AG08396 (cell line): ENCODE measurements around the gene BLVRB.
"Not testable (repeated sequence)": the region's sequence is repeated elsewhere in the genome, so short reads cannot be mapped to it uniquely, and the experiment has no call there.

ENCODE experiments used
- DNase-seq: peaks from one replicate; pipeline ENCODE4 v3.0.0; 2012; ENCODE audit warnings: low spot score, mixed read lengths

The BLVRB gene

DNA sequence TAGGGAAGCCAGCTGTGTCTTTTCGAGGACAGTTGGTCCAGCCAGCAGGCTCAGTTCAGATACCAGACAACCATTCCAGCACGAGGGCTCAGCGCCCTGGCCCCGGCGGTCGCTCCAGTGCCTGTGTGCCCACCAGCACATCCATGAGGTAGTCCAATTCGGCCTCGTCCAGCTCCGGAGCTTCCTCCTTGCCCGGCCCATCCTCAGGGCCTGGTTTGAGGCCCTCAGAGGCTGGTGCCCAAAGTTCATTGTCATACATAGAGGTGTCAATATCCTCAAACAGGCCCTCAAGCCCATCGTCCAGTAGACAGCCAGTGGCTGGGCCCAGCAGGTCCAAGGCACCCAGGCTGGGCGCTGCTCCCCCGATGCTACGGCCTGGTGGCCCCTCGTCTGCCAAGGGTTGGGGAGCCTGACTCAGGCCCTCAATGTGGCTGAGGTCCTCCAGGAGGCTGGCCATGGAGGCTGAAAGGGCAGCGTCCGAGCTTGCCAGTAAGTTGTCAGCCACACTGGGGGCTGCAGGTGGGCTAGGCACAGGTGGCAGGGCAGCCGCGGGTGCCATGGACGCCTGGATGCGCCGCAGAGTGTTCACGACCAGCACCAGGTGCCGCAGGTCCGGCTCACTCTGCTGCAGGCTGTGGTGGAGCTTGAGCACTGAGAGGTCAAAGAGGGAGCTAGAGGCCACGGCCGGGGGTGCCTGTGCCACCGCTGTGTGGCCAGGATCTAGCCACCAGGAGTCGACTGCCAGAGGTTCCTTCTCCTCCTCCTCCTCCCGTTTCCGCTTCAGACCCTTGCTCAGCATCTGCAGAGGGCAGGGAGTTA lies 42.6 kb downstream of the BLVRB start:
- no peak for DNase-seq

DNA sequence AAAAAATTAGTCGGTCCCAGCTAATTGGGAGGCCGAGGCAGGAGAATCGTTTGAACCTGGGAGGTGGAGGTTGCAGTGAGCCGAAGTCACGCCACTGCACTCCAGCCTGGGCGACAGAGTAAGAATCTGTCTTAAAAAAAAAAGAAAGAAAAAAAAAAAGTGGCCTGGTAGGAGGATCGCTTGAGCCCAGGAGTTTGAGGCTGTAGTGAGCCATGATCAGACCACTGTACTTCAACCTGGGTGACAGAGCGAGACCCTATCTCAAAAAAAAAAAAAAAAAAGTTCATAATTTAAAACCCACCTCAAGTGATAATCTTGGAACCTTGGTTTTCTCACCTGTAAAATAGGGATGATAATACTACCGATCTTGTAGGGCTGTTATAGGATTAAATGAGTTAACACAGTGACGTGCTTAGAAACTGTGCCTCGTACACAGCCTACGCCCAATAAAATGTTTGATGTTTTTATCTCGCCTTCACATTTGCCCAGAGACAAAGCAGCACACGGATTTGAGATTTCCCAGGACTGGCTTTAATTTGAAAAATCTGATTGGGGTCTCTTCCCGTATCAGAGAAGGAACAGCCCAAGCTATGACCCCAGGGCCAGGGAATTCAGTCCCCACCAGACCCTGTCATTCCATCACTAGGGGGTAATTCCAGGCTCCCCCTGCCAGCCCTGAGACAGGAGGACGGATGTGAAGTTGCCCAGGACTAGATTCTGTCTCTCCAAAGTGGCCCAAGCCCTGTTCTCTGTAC lies 43.4 kb downstream of the BLVRB start:
- DNase-seq: no peak

DNA sequence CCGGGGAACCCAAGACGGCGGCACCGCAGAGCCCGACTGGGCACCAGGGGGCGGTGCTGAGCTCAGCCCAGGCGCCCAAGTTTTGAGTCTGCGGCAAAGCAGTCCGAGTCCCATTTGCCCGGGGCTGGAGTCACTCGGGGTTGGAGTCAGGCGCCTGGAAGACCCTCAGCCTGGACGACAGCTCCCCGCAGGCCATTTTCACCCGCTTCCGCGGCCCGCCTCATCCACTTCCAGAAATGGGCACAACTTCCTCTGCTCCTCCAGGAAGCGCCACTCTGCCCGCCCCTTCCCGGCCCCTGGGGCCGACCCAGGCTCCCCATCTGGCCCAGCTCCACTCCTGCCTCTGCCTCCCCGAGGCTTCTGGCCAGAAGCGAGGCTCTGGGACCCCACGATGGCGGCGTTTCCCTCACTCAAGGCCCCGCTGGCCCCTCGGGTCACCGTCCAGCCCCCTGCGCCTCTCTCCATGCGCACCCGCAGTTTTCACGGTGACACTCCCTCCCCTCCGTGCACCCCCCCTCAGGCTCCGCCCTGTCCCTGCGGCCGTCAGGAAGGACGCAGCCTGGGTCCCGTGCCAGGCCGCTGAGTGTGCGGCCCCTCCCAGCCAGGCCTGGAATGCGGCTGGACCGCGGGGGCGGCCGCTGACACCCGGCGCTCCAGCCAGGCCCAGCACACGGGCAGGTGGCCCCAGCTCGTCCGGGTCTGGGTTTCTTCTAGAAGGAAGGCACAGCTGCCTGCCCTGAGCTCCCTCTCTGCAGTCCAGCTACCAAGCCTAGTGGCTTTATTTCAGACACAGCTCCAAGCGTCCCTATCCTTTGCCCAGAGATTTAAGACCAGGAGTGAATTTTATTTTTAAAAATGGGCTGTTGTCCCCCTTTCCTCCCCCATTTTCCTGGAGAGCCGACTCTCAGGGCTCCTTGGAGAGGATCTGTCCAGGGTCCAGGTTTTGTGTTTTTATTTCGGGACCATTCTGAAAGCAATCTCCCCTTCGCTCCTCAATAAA lies 44.5 kb downstream of the BLVRB start:
- DNase-seq: peak; percentile 95

DNA sequence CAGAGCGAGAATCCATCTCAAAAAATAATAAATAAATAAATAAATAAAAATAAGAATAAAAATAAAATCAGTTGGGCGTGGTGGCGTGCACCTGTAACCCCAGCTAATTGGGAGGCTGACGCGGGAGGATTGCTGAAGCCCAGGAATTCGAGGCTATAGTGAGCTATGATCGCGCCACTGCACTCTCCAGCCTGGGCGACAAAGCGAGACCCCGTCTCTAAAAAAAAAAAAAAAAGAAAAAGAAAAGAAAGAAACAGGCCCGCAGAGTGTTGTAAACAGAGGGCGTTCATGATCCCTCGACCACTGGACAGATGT lies 45.1 kb downstream of the BLVRB start:
- no peak for DNase-seq

DNA sequence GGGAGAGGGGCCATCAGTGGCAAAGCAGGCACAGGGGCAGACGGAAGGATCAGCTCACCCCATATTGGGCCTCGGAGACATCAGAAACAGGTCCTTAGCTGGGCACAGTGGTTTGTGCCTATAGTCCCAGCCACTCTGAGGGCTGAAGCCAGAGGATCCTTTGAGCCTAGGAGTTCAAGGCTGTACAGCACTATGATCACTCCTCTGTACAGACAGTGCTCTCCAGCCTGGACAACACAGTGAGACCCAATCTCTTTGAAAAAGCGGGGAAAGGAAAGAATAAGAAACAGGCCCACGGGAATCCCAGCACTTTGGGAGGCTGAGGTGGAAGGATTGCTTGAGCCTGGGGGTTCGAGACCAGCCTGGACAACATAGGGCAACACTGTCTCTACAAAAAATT lies 45.8 kb downstream of the BLVRB start:
- no peak for DNase-seq

DNA sequence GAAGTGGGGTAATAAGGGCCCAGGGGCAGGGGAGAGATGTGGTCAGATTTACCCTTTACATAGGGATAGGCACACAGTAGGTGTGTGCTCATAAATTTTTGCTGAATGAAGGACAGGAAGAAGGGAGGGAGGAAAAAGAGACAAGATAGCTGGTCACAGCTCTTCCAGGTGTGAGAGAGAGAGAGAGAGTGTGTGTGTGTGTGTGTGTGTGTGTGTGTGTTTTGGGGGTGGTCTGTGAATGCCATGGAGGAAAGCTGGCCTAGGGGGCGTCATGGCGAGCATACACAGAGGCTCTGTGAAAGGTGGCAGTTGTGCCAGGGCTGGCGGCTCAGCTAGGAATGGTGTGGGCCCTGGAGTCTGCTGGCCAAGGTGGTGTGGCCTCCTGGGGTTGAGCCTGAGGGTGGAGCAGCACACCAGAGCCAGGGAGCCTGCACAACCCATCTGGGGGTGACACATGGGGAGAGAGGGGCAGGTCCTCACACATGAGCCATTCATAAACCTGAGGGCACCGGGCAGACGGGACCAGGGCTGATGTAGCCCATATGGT lies 46.4 kb downstream of the BLVRB start:
- DNase-seq: no peak

DNA sequence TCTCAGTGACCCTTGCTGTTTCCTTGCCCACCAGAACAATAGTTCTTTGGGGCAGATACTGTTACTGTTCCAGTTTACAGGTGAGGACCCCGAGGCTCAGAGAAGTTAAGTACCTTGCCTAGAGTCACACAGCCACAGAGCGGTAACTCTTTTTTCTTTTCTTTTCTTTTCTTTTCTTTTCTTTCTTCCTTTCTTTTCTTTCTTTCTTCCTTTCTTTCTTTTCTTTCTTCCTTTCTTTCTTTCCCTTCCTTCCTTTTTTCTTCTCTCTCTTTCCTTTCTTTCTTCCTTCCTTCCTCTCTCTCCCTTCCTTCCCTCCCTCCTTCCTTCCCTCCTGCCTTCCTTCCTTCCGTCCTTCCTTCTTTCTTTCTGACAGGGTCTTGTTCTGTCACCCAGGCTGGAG lies 47.5 kb downstream of the BLVRB start:
- no peak for DNase-seq

DNA sequence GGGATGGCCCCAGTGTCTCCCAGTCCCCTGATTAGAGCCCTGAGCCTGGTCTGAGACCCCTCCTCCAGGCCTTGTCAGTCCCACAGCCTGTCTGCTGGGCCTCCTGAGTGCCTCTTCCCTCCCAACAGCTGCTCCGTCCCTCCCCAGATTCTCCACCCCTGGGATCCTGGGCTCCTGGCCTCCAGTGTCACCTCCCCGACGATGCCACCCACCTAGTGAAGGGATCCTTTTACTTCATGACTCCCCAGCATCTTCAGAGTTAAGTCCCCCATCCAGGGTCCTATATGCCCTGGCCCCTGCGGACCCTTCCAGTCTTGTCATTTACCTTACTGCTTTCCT lies 47.9 kb downstream of the BLVRB start:
- DNase-seq: no peak

DNA sequence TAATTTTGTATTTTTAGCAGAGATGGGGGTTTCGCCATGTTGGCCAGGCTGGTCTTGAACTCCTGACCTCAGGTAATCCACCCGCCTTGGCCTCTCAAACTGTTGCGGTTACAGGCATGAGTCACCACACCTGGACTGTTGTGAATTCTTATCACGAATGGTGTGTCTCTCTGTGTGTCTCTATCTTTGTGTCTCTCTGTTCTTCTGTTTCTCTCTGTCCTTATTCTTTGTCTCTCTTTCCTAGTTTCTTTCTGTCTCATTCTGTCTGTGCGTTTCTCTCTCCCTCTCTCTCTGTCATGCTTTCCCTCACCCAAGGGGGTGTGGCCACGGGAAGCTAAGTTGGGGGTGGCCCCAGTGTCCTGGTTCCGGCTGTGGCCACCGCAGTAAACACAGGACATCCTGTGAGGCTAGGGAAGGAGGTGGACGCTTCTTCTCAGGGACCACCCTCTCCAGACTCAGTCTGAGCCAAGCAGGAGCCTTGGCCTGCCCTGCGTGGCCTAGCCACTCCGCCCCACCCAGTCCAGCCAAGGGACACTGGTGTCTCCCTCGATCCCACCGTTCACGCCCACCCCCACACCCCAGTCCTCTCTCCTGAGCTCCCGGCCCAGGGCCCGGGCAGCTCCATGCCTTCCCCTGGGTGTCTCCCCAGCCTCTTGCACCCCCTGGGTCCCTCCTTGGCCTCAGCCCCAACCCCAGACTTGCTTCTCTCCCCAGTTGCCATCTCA lies 48.5 kb downstream of the BLVRB start:
- DNase-seq: peak; percentile 37

DNA sequence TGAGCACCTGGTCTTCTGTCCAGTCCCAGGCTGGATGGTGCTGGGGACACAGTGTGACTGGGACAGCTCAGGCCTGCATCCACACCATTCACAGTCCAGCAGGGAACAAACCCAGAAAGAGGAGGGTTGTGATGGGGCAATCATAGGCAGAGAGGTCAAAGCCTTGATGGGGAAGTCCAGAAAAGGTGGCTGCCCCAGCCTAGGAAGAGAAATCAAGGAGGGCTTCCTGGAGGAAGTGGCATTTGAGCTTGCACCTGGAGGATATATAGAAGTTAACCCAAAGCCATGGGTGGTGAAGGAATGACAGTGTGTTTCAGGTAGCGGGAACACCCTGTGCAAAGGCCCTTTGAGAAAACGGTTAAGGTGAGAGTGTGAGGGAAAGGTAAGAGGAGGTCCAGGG lies 49.8 kb downstream of the BLVRB start:
- no peak for DNase-seq

DNA sequence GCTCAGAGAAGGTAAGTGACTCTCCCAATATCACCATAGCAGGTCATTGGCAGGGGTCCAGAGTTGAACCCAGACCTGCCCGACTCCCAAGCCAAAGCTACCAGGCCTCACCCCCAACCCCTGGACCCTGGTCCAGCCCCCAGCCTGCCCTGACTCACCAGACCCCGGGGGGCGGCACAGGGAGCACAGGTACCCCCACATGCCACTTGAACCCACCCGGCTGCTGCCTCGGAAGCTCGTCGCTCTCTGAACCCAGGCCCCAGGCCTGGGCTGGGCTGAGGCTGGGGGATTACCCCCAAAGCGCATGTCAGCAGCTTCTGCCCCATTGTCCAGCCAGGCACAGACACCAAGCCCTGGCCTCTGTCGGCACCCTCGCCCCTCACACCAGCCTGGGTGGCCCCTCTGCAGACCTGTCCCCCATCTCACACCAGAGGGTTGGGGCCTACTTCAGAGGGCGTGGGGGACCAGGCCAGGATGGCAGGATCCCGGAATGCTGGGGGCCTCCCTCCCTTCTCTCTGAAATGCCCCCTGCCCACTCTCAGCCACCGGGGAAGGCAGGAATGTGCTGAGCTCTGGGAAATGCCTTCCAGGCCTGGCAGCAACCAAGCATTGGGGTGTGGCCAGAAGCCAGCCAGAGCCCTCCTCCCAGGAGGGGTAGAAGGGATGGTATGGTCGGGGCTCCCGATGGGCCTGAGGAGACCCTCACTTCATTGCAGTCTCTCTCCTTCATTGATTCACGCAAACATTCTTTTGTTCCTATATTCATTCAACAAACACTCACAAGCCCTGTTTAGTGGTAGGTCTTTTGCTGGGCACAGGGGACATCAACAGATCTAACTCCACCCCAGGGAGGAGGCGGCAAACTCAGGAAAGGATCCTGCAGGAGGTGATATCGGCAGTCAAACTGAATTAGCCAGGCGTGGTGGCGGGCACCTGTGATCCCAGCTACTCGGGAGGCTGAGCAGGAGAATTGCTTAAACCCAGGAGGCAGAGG lies 50.7 kb downstream of the BLVRB start:
- DNase-seq: no peak

DNA sequence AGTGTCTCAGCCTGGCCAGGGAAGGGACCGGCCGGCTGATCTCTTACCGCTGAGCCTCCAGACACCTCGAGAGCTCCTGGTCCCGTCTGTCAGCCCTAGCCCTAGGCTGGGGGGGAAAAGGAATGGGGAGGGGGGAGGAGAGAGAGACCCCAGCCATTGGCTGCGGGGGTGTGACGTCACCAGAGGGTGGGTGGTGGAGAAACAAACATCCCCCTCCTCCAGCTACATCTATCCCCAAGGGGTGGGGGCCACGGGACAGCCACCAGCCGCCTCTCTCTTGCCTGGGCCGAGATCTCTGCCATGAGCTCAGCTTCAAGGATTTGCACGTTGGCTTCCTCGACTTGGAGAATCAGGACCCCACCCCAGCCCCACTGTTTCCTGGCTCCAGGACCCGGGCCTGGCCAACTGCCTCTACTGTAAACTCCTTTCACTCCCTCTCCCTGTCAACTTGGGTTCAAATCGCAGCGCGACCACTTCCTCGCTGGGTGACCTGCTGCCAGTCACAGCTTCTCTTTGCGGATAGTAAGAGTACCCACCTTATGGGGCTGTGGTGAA lies 52.2 kb downstream of the BLVRB start, which contains the start of gene PRX:
Gene PRX, minus strand, starts transcription at position 88 of the 555 bp plus-strand sequence. CDS start 5,446 bp downstream, outside the sequence.
- DNase-seq: no peak

DNA sequence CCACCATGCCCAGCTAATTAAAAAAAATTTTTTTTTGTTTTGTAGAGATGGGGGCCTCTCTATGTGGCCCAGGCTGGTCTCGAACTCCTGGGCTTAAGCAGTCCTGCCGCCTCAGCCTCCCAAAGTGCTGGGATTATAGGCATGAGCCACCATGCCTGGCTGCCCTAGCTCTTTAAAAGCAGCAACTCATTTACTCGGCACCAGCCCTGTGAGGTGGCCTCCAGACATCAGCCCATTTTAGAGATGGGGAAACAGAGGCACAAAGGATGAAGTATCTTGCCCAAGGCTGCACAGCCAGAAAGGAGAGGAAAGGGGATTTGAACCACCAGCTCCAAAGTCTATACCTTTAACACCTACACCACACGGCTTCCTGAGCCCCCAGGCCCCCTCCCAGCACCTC lies 52.7 kb downstream of the BLVRB start:
- no peak for DNase-seq

DNA sequence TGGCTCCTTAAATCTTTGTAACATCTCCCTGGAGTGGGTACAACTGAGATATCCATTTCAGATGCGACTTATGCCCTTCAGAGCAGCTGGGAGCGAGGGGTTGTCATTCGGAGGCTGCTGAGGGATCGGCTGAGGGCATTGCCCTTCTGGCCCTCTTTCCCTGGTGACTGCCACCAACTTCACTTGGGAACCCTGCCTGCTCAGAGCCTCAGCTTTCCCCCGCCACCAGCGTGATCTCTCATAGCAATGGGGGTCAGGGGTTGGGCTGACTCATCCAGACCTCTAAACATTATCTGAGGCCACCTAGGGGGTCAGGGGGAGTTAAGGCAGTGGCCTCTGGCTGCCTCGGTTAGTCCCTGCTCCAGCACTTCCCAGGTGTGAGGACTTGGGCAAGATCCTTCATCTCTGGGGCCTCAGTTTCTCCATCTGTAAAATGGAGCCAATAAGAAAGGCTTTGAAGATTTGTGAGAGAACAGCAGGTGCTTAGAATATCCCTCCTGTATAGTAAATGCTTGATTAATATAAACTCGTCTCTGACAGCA lies 53.5 kb downstream of the BLVRB start:
- no peak for DNase-seq

DNA sequence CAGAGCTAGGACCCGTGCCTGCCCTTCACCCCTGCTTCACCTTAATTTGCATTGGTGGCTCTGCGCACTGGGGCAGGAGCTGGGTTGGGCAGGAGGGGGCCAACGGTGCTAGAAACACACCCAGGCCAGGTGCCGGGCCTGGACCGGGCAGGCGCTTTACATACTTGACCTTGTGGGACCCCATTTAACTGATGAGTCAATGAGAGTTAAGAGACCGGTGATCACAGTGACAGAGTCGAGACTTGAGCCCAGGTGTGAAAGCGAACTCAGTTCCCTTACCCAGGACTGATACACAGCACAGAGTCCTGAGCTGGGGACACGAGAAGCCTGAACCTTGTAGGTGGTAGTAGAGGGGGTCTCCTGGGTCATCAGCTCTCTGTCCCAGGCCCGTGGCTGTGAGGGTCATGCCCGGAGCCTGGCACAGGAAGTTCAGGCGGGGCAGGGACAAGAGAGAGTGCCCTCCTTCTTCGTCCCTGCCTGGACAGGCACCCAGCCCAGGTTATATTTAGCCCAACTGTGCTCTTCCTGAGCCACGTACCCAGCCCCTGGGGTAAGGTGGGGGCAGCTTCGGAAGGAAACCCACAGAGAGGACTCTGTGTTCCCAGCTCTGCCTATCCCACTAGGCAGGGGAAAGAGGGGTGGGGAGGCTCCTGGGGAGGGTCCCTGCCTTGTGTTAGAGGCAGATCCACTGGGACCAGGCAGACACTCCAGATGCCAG lies 54.3 kb downstream of the BLVRB start:
- no peak for DNase-seq

DNA sequence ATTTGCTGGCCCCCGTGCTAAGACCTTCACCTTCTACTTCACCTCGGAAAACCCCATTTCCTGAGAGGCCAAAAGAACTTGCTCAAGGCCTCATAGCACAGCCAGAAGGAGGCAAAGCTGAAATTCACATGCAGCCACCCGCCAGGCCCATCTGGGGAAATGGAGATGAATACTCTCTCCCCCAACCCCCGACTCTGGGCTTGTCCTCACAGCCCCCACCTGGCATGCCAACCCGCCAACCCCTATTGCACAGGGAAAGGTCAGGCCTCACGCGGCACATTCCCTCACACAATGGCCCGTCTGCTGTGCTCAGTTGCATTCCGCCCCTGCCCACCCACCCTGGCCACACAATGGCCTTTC lies 55.5 kb downstream of the BLVRB start:
- no peak for DNase-seq

DNA sequence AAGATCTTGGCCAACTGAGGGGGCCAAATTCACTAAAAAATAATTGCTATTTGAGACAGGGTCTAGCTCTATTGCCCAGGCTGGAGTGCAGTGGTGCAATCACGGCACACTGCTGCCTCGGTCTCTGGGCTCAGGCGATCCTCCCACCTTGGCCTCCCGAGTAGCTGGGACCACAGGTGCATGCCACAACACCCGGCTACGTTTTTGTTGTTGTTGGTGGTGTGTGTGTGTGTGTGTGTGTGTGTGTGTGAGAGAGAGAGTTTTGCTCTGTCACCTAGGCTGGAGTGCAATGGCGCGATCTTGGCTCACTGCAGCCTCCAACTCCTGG lies 57.0 kb downstream of the BLVRB start:
- DNase-seq: not testable (repeated sequence)

DNA sequence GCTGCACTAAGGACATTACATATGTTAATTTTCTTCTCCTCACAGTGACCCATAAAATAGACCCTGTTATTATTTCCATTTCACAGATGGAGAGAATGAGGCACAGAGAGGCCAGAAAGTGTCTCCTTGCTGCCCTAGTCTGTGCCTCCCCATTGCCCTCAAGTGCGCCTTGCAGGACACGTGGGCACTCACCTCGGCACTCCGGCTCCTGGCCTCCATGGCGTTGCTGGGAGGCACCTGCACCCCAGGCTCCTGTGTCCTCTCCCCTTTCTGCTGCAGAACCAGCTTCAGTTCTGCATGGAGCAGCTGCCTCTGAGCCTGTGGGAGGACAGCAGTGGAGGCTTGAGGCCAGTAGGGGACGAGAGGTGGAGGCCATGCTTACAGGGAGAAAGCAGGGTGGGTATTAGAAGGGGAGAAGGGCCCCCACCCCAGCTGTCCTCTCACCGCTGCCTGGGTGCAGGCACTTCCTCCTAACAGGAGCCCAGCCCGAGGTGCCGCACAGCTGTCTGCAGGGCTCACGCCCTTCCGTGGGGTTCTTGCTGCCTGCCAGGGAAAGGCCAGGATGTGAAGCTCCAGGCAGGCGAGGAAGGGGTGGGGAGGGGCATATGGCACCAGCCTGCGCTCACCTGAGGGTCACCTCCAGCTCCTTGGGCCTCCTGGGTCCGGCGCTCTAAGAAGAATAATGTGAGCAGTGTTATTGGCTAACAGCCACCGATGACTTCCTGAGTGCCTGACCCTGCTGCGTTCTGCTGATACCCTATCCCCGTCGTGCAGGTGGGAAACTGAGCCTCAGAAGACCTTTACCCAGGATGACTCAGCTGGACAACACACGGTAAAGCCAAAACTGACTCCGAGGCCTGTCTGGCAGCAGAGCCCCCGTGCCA lies 57.6 kb downstream of the BLVRB start:
- DNase-seq: no peak
